ENCODE data around the gene PKP3. TPM values are rescaled to one million over a fixed set of nuclear protein-coding genes. Genes with fewer than 3 reads are reported as not detected.
"Not testable (repeated sequence)": the region's sequence is repeated elsewhere in the genome, so short reads cannot be mapped to it uniquely, and the experiment has no call there.

PKP3 gene
- total and polyA plus RNA-seq, 7 donors: 0.10 to 0.75 (median 0.15) TPM; not detected in 2

- no peak for ATAC-seq
- 80 to 85% (median 85%) methylated on average over 16 to 21 of the region's 21 CpGs for WGBS, 3 donors
- no peak overlapping the region for H3K27ac ChIP-seq
- no peaks in the 10 kb centered on the region for H3K9me3 ChIP-seq
- no peaks in the 10 kb centered on the region for H3K4me1 ChIP-seq
- TF ChIP-seq CTCF (IDR thresholded peaks at IDR 0.05): no peak
- DNase-seq: no peak
- intact Hi-C loops (cut with DNase I): no loop called here
- H3K27me3 ChIP-seq (ENCODE audit: insufficient read depth in 3 of 3, low read length in 2 of 3): peaks cover 9 to 69% (median 17%) of the 10 kb centered on the region in 3 donors
- H3K4me3 ChIP-seq: no peak overlapping the region
- no peaks in the 10 kb centered on the region for H3K36me3 ChIP-seq (ENCODE audit: insufficient read depth in 1 of 2, low read depth in 1 of 2)
These were observed 26.9 kb downstream of the PKP3 start for GRCh38 chr11:420911-421321.

GRCh38 chr11:422249-422656 is 28.2 kb downstream of the PKP3 start:
- intact Hi-C loops (cut with DNase I): no loop called here
- no peak for ATAC-seq
- Histone ChIP-seq H3K9me3 (no peaks in the 10 kb centered on the region), H3K27me3 (ENCODE audit: insufficient read depth in 3 of 3, low read length in 2 of 3) (peaks cover 9 to 65% (median 14%) of the 10 kb centered on the region in 3 donors), H3K4me1 (no peaks in the 10 kb centered on the region), H3K27ac (no peak overlapping the region), H3K36me3 (ENCODE audit: insufficient read depth in 1 of 2, low read depth in 1 of 2) (no peaks in the 10 kb centered on the region), H3K4me3 (no peak overlapping the region)
- 66 to 73% (median 71%) methylated on average over 10 of the region's 10 CpGs for WGBS, 3 donors
- DNase-seq: peak in 1 of 2 donors; percentile 15
- TF ChIP-seq CTCF (IDR thresholded peaks at IDR 0.05): no peak

- no peaks in the 10 kb centered on the region for H3K4me1 ChIP-seq
- no peak for TF ChIP-seq CTCF (IDR thresholded peaks at IDR 0.05)
- no peak for DNase-seq
- intact Hi-C loops (cut with DNase I): no loop called here
- no peaks in the 10 kb centered on the region for H3K36me3 ChIP-seq (ENCODE audit: insufficient read depth in 1 of 2, low read depth in 1 of 2)
- WGBS, 3 donors: 71 to 86% (median 83%) methylated on average over 4 of the region's 4 CpGs
- ATAC-seq: no peak
- H3K9me3 ChIP-seq: no peaks in the 10 kb centered on the region
- peaks cover 6 to 50% (median 9%) of the 10 kb centered on the region in 3 donors for H3K27me3 ChIP-seq (ENCODE audit: insufficient read depth in 3 of 3, low read length in 2 of 3)
- no peak overlapping the region for H3K27ac ChIP-seq
- no peak overlapping the region for H3K4me3 ChIP-seq
These were observed 30.2 kb downstream of the PKP3 start for GRCh38 chr11:424232-424631.

GRCh38 chr11:424766-425165 is 30.8 kb downstream of the PKP3 start:
- H3K27ac ChIP-seq; ATAC-seq; H3K4me3 ChIP-seq; H3K9me3 ChIP-seq; H3K36me3 ChIP-seq (ENCODE audit: insufficient read depth in 1 of 2, low read depth in 1 of 2); H3K4me1 ChIP-seq; intact Hi-C loops (cut with DNase I): not testable (repeated sequence)
- 39 to 50% (median 45%) methylated on average over 20 to 28 of the region's 45 CpGs for WGBS, 3 donors
- peaks cover 6 to 44% (median 9%) of the 10 kb centered on the region in 3 donors for H3K27me3 ChIP-seq (ENCODE audit: insufficient read depth in 3 of 3, low read length in 2 of 3)
- peak in 1 of 2 donors; percentile 15 for DNase-seq

- Histone ChIP-seq H3K4me3 (no peak overlapping the region), H3K4me1 (no peaks in the 10 kb centered on the region), H3K27me3 (ENCODE audit: insufficient read depth in 3 of 3, low read length in 2 of 3) (peaks cover 2 to 39% (median 9%) of the 10 kb centered on the region in 3 donors), H3K27ac (no peak overlapping the region), H3K9me3 (no peaks in the 10 kb centered on the region), H3K36me3 (ENCODE audit: insufficient read depth in 1 of 2, low read depth in 1 of 2) (no peaks in the 10 kb centered on the region)
- 58 to 70% (median 59%) methylated on average over 4 of the region's 4 CpGs for WGBS, 3 donors
- DNase-seq (peak in 1 of 2 donors; percentile 1), ATAC-seq (no peak)
- TF ChIP-seq CTCF (IDR thresholded peaks at IDR 0.05): no peak
- intact Hi-C loops (cut with DNase I): no loop called here
These were observed 31.3 kb downstream of the PKP3 start for GRCh38 chr11:425301-425700.

All from psoas muscle (tissue), 8 donors.